Measurements from ENCODE around the gene PDZD7. TPM values are rescaled to one million over a fixed set of nuclear protein-coding genes. Genes with fewer than 3 reads are reported as not detected.
"Not testable (repeated sequence)": the region's sequence is repeated elsewhere in the genome, so short reads cannot be mapped to it uniquely, and the experiment has no call there.

The PDZD7 gene
- total RNA-seq, 1 donor from 2014 or later = 0.53 TPM

DNA sequence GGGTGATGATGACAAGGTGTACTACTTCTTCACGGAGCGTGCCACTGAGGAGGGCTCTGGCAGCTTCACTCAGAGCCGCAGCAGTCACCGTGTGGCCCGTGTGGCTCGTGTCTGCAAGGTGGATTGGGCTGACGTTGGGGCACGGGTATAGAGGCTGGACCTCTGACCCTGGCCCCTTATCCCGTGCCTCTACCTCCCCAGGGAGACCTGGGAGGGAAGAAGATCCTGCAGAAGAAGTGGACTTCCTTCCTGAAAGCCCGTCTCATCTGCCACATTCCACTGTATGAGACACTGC, 52.1 kb downstream of the PDZD7 start:
- H3K27me3 ChIP-seq = no peaks in the 10 kb centered on the region
- no peaks in the 10 kb centered on the region for H3K4me1 ChIP-seq
- H3K9me3 ChIP-seq = no peaks in the 10 kb centered on the region
- TF ChIP-seq, protein P1, sequence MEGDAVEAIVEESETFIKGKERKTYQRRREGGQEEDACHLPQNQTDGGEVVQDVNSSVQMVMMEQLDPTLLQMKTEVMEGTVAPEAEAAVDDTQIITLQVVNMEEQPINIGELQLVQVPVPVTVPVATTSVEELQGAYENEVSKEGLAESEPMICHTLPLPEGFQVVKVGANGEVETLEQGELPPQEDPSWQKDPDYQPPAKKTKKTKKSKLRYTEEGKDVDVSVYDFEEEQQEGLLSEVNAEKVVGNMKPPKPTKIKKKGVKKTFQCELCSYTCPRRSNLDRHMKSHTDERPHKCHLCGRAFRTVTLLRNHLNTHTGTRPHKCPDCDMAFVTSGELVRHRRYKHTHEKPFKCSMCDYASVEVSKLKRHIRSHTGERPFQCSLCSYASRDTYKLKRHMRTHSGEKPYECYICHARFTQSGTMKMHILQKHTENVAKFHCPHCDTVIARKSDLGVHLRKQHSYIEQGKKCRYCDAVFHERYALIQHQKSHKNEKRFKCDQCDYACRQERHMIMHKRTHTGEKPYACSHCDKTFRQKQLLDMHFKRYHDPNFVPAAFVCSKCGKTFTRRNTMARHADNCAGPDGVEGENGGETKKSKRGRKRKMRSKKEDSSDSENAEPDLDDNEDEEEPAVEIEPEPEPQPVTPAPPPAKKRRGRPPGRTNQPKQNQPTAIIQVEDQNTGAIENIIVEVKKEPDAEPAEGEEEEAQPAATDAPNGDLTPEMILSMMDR (IDR thresholded peaks at IDR 0.05) = no peak
- intact Hi-C loops (cut with DNase I) = no loop called here
- H3K4me3 ChIP-seq = no peak overlapping the region
- peaks cover 33 to 50% of the 10 kb centered on the region in 2 donors for H3K36me3 ChIP-seq
- no peak for DNase-seq (ENCODE audit: low spot score in 2 of 2)
- H3K27ac ChIP-seq = no peak overlapping the region

DNA sequence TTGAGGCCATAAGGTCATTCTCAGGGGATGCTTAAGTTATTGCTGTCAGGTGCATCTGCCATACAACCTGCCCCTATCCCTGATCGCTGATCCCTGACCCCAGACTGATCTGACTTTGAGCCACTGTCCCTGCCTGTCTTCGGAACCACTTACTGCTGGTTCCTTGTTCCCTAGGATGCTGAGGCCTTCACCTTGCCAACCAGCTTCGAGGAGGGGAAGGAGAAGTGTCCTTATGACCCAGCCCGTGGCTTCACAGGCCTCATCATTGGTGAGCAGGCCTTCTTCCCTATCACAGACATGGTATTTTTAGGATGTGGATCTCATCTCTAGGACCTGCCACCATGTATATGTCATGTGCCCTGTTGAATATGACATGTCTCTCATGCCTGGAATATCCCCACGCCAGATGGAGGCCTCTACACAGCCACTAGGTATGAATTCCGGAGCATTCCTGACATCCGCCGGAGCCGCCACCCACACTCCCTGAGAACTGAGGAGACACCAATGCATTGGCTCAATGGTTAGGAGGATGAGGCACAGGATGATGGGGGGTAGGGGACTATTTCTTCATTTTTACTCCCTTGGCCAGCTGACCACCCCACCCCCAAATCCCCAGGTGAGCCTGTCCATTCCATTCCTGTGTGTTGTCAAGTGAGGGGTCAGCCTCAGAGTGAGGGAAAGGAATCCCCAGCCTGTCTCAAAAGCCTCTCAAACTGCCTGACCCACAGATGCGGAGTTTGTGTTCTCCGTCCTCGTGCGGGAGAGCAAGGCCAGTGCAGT, 52.6 kb downstream of the PDZD7 start:
- Histone ChIP-seq H3K36me3 (peaks cover 29 to 45% of the 10 kb centered on the region in 2 donors), H3K4me1 (no peaks in the 10 kb centered on the region), H3K9me3 (no peaks in the 10 kb centered on the region), H3K4me3 (no peak overlapping the region), H3K27ac (no peak overlapping the region), H3K27me3 (no peaks in the 10 kb centered on the region)
- intact Hi-C loops (cut with DNase I) = no loop called here
- DNase-seq (ENCODE audit: low spot score in 2 of 2) = peak in 1 of 2 donors; percentile 54
- TF ChIP-seq, protein P1 (IDR thresholded peaks at IDR 0.05) = no peak

DNA sequence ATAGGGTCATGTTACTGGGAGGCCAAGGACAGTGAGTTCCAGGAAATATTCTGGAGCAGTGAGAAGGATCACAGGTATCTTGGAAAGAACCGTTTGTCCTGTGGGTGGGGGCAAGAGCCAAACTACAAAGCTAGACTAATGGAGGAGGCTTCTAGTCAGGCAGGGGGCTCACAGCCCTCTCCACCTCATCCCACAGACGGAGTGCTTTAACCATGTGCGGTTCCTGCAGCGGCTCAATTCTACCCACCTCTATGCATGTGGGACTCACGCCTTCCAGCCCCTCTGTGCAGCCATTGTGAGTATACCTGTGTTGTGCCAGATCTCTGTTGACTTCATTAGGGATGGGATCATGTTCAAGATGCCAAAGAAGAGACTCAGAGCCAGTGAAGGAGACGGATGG, 53.5 kb downstream of the PDZD7 start:
- TF ChIP-seq, protein P1 (IDR thresholded peaks at IDR 0.05) = no peak
- intact Hi-C loops (cut with DNase I) = no loop called here
- no peak for DNase-seq (ENCODE audit: low spot score in 2 of 2)
- Histone ChIP-seq H3K9me3 (no peaks in the 10 kb centered on the region), H3K27me3 (no peaks in the 10 kb centered on the region), H3K4me3 (no peak overlapping the region), H3K4me1 (no peaks in the 10 kb centered on the region), H3K36me3 (peaks cover 27 to 36% of the 10 kb centered on the region in 2 donors), H3K27ac (no peak overlapping the region)

DNA sequence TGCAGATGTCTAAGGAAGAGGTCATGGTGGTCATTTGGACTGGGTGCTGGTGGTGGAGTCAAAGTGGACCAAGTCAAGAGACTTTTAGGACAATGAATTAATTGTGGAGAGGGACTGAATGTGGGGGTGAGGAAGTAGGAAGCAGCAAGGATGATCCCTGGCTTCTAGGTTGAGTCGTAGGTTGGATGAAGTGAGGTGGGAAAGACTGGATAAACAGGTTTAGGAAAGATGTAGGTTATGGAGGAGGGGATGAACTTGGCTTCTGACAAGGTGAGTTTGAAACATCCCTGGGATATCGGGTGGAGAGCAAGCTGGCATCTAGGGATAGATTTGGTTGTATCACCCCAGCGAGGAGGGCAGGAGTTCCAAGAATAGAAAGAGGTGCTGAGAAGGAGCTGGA, 54.0 kb downstream of the PDZD7 start:
- peaks cover 24 to 32% of the 10 kb centered on the region in 2 donors for H3K36me3 ChIP-seq
- no peaks in the 10 kb centered on the region for H3K9me3 ChIP-seq
- no peaks in the 10 kb centered on the region for H3K27me3 ChIP-seq
- H3K27ac ChIP-seq = no peak overlapping the region
- no peak overlapping the region for H3K4me3 ChIP-seq
- no peaks in the 10 kb centered on the region for H3K4me1 ChIP-seq
- intact Hi-C loops (cut with DNase I) = no loop called here
- TF ChIP-seq, protein P1 (IDR thresholded peaks at IDR 0.05) = no peak
- no peak for DNase-seq (ENCODE audit: low spot score in 2 of 2)

DNA sequence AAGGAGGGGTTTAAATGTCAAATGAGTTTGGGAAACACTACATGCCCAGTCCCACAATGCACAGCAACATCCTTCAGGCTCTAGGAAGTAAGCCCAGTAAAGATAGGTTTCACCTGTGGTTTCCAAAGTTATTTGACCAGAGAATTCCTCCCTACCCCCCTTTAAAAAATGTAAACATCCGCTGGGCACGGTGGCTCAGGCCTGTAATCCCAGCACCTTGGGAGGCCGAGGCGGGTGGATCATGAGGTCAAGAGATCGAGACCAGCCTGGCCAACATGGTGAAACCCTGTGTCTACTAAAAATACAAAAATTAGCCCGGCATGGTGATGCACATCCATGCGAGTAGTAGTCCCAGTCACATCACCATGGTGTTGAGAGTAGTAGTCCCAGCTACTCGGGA, 55.5 kb downstream of the PDZD7 start:
- DNase-seq (ENCODE audit: low spot score in 2 of 2); intact Hi-C loops (cut with DNase I): not testable (repeated sequence)

DNA sequence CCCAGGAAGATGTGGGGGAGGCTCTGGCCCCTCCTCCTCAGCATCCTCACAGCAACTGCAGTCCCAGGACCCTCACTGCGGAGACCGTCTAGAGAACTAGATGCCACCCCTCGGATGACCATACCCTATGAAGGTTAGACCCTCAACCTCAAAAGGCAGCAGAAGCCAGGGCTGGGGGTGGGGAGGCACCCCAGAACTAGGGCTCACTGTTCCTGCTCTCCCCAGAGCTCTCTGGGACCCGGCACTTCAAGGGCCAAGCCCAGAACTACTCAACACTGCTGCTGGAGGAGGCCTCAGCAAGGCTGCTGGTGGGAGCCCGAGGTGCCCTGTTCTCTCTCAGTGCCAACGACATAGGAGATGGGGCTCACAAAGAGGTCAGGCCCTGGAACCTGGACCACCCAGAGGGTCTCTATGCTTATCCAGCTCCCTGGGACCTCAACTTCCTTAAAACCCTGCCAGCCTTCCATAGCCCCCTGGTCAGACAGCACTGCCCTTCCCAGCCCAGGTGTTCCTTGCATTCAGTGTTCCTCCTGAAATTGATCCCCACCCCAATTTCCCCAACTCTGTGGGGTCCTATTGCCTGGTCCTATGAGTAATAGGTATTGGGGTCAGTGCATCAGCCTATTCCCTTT, 57.9 kb downstream of the PDZD7 start:
- TF ChIP-seq, protein P1 (IDR thresholded peaks at IDR 0.05) = no peak
- H3K27me3 ChIP-seq = no peaks in the 10 kb centered on the region
- H3K36me3 ChIP-seq = peaks cover 0 to 3% of the 10 kb centered on the region in 2 donors
- no peak overlapping the region for H3K4me3 ChIP-seq
- no peak overlapping the region for H3K27ac ChIP-seq
- intact Hi-C loops (cut with DNase I) = no loop called here
- H3K4me1 ChIP-seq = peaks cover 8 to 9% of the 10 kb centered on the region in 2 donors
- H3K9me3 ChIP-seq = no peaks in the 10 kb centered on the region
- peak in 1 of 2 donors; percentile 50 for DNase-seq (ENCODE audit: low spot score in 2 of 2)

More for the DNA sequence above, 55.5 kb downstream of the PDZD7 start:
- H3K27me3 ChIP-seq, H3K9me3 ChIP-seq, H3K4me1 ChIP-seq, H3K27ac ChIP-seq, H3K4me3 ChIP-seq: not testable (repeated sequence)
- H3K36me3 ChIP-seq = peaks cover 11 to 19% of the 10 kb centered on the region in 2 donors

All from ascending aorta (tissue), 2 donors.